NCI-H526 (cell line): Measurements from ENCODE around the gene TENT4B.
A peak's percentile ranks its signal among the peaks of the same experiment; 100 is the strongest.

Experiments used
- DNase-seq, 2 experiments: peaks; one replicate each; lab custom pipeline; 2025; lab: John Stamatoyannopoulos, UW

TENT4B gene

DNA sequence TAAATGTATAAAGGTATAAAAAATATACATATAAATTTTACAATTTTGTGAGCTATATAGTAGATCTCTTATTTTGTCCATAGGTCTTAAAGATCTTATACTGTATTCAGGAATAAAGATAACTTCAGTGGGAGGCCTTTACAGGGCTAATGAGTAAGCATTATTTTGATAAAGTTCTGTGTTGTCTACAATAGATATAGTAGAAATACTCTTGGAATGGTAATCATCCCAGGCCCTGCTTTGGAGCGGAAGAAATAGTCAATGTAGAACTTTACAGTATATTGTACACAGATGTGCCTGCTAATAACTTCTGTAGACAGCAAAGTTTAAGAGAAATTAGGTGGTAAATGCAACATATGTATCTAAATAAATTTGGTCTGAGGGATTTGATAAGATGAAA, 42.6 kb downstream of the TENT4B start:
- DNase-seq = no peak

DNA sequence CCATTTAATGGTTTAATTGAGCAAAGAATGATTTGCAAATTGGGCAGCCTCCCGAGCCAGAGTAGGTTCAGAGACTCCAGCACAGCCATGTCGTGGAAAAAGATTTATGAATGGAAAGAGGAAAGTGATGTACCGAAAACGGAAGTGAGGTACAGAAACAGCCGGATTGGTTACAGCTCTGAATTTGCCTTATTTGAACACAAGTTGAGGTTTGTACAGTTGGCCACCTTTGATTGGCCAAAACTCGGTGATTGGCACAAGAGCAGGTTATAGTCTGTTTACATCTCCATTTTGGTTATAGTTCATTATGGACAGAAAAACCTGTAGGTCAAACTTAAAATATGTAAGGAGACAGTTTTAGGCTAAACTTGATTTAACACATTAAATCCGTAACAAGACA, 44.5 kb downstream of the TENT4B start:
- DNase-seq = no peak

DNA sequence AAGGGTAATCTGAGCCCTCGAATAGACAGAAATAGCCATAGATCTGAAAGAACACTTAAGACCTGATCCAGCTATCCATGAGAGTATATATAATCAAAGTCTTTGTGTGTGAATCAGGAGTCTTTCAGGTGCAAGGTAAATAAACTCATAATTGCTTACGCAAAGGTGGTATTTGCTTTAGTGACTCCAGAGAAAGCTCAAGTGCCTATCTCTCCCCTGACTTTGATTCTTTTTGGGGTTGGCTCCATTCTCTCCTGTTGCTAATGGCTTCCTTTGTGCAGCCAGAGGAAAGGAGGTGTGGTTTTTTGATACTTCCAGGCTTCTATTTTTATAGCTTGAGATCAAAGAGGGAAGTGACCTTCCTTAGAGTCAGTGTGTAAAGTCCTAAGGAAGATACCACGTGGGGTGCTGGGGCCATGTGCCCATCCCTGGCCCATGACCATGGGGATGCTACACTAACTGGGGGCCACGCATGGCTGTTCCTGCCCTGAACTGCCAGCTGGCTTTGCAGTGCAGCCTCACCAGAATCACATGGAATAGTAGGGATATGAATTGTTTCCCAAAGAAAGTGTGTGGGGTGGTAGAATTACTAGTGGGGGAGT, 45.8 kb downstream of the TENT4B start:
- no peak for DNase-seq

DNA sequence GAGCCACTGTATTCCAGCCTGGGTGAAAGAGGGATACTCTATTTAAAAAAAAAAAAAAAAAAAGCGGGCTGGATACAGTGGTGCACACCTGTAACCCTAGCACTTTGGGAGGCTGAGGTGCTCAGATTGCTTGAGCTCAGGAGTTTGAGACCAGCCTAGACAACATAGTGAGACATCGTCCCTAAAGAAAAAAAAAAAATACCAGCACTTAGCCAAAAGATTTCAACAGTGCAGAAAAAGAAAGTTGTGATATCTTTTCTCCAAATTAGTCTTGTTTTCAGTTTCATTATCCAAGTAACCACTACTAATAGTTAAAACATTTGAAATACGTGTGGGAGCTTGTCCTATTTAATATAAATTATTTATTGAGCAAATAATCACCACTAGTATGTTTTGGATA, 48.7 kb downstream of the TENT4B start:
- no peak for DNase-seq

DNA sequence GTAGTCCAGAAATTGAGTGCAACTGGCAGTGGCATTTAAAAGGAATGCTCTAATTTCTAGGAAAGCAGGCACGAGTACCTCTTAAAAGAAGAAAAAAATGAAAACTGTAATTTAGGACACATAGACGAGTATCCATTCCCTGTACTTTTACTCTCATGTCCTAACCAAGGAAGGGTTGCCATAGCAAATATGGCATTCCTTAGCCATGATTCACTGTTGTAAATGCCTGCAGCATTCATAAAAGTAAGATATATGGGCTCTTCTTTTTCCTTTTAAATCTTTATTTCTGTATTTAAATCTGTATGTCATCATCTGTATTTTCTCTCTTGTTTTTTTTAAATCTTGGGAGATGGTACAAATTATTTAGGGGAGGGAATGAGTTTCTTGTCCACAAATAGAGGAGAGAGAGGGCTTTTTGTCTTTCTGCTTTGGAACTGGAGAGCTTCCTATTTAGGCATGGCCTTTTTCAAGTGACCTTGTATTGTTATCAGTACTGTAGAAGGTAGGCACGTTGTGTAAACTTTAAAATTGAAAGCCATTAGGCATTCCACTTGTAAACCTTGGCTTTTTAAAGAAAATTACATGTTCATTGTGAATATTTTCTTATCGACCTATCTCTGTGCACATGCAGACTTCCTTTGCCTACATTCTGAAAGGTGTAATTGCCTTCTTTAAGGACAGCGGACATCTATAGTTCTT, 50.0 kb downstream of the TENT4B start:
- DNase-seq = no peak

DNA sequence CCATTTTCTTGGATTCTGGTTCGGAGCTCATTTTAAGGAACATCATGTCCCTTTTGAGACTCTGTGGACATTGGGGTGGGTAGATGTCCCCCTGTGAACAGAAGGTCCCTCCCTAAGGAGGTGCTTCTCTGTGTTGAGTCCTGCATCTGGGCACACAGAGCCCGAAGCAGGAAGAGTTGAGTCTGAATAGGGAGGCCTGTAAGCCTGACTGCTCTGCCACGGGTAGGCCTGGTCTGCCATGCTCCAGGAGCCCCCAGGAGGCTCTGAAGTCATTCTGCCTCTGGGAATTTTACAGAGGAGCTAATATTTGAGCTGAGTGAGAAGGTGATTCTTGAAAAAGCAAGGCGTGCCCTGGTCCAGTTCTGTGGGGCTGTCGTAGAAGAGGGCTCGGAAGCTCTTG, 50.6 kb downstream of the TENT4B start:
- DNase-seq = no peak

DNA sequence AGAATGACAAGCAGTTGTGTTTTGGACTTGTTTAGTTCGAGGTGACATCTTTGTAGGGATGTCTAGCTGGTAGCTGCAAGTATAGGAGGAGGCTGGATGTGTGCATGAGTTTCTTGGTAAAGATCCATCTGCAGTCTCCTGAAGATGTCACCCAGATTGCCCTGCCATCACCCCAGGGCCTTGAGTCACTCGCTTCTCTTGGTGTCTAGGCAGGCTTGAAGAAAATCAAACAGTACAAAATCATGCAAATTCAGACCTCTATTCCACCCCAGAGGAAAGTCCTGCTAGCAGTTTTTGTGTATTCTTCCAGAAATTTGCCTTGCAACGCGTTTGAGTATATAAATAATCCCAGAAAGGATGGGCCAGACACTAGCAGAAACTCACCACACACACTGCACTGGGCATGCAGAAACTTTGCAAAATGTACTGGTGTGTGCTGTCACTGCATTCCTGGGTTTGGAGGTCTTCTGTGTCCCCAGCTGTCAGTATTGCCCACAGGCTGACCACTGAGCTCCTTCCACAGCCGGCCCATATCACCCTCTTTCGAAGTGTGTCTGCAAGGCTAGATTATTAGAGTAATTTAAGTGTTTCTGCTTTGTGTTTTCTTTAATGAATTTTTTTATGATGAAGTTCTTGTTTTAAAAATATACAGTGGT, 51.5 kb downstream of the TENT4B start:
- no peak for DNase-seq

DNA sequence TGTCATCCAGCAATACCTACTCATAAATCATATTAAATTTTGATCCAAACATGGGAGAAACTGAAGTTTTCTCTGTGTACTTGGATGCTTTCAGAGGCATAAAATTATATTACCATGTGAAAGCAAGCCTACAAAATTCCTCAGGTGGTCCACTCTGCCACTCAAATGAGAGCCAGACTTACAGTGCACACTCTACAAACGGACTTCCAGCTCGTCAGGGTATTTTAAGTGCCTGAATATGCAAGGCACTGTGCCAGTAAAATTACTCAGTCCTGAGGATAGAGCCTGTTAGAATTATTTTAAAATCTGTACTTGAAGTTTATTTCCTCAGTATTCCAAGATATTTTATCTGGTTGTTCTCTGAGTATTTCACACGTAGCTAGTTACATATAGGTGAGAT, 54.5 kb downstream of the TENT4B start:
- no peak for DNase-seq

DNA sequence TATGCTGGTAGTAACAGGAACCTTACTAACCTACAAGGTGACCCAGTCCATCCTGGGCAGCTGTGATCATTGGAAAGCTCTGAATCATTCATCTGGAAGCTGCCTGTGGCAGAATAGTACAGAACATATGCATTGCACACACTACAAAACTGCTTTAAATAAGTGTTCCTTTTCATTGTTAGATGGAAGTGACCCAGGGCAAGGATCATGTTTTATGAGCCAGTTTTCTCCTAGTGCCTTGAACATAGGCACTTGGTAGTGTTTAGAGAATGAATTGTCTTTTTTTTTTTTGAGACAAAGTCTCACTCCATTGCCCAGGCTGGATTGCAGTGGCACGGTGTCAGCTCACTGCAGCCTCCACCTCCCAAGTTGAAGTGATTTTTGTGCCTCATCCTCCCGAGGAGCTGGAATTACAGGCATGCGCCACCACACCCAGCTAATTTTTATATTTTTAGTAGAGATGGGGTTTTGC, 55.4 kb downstream of the TENT4B start:
- no peak for DNase-seq

DNA sequence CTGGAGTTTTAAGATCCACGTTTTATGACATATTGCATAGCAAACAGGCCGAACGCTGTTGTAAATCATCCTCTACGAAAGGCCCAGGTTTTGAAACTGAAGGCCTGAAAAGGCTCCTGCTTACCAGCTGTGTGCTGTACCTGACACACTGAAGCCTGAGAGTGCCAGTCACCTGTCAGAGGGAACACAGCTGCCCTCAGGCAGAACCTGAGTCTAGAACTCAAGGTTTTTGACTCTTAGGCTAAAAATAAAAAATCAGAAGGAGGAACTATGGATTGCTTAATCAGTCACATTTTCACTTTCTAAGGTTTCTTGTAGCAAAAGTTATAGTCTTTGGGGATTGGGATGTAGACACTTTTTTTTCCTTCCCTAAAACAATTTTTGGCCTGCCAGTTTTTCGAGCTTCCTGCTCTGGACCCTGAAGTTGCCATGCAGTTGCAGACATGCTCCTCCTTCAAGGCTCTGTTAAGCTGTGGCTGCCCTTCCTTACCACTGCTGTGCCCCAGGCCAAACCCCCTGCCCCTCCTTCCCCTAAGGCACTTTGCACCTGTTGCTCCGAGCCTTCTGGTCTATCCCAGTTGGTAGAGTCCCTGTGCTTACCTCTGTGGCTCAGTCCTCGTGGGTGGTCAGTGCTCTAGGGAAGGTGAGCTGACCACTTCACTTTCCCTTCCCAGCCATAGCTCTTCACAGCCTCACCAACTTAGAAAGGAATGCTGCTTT, 56.6 kb downstream of the TENT4B start:
- DNase-seq = no peak

DNA sequence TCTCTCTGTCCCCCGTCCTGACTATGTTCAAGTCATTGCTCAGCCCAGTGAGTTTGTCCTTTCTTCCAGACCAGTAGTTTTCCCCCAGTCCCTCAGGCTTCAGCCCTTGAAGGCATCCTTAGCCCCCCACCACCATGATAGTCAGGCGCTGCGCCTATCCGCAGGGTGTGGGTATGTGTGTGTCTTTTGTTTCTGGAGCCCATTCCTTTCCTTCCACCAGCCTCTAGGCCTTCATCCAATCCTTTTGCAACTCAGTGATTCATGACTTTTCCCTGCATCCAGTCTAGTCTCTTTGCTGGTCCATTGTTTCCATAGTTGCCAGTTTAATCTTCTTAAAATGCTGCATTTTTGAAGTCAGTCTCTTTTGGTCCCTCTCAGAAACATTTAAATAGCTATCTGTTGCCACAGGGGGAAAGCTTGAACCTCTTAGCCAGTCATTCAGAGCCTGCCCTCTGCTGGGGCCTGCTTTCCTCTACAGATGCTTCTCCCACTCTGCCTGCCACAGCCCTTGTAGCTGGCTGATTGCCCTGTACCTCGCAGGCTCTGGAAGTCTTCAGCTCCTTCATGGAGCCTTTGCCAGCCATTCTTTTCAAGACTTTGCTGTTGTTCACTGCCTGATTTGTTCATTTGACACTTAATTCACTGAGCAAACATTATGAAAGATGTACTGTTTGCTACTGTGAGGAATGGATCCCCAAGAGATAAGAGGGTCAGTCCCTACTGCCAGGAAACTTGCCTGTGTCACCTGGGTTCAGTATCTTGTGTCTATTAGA, 57.3 kb downstream of the TENT4B start:
- peak; percentile 10 to 58 for DNase-seq

DNA sequence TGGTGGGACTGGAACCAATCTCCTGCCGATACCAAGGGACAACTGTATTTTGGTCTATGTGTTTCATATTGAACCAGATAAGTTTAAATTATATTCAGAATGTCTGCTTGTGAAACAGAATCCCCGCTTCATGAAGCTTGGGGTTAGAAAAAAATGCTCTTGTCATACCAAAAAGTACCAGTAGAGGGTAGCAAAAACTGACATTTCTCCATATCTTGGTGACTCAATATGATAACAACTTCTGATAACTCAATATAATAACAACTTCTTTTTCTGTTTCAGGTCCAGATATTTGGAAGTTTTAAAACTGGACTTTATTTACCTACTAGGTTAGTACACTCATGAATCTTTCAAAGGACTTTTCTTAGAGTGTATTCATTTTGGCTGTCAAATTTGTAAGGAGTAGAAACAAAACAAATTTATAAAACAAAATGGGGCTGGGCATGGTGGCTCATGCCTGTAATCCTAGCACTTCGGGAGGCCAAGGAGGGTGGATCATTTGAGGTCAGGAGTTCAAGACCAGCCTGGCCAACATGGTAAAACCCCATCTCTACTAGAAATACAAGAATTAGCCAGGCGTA, 60.9 kb downstream of the TENT4B start:
- DNase-seq = peak in 1 of 2 experiments; percentile 33

DNA sequence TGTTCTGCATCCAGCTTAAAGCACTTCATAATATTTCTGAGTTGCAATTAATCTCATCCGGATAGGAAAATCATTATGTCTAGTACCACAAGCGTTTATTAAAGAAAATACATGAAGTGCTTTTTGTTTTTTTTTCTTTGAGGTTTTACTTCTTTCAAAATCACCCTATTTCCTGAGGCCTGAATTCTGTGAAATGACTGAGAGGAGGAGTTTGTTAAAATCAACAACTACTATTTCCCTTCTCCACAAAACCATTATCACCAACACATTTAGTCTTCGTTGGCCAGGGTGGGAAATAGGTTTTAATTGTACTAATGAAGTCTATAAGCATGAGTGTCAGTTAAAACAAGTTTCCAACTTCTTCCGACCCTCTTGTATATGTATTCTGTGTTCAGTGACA, 62.6 kb downstream of the TENT4B start:
- no peak for DNase-seq

DNA sequence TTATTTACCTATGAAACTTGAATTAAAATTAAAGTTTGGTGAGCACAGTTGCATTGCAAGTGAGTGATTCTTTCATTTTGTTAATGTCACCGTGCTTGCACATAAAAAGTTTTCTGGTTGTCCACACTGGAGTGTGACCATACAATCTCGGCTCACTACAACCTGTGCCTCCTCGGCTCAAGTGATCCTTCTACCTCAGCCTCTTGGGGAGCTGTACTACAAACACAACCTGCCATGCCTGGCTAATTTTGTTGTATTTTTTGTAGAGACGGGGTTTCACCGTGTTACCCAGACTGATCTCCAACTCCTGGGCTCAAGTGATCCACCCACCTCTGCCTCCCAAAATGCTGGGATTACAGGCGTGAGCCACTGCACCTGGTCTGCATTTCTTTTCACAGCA, 63.1 kb downstream of the TENT4B start:
- no peak for DNase-seq

DNA sequence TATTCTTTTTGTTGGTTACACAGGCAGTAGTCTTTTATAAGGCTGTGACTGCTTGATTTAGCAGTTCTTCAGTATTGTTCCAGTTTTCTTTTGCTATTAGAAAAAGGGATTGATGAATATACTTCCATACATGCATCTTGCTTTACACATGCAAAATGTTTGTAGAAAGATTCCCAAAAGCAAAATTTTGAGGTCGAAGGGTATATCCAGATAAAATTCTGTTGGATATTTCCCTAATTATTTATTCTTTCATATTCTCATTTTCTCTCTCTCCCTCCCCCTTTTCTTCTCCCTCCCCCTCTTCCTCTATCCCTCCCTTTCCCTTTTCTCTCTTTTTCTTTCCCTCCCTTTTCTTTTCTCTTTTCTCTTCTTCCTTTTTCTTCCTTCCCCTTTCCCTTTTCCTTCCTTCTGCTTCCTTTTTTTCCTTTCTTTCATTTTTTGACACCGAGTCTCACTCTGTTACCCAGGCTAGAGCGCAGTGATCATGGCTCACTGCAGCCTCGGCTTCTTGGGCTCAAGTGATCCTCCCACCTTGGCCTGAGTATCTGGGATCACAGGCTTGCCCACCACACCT, 66.4 kb downstream of the TENT4B start:
- no peak for DNase-seq

DNA sequence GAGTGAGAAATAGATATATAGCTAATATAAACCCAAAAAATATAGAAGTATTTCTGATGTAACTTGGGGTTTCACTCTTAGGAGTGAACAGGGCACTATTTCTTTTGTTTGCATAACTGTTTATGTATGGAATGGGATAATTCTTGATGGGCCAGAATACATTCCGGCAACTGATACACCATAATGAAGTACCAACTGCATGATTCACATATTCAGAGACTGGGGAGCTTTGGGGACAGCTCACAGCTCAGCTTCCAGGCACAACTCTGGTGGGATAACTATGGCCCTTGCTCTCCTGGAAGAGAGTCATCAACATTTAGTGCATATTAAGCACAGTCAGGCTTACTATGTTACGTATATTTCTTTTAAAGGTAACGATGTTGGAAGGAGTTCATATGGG, 71.2 kb downstream of the TENT4B start:
- no peak for DNase-seq

DNA sequence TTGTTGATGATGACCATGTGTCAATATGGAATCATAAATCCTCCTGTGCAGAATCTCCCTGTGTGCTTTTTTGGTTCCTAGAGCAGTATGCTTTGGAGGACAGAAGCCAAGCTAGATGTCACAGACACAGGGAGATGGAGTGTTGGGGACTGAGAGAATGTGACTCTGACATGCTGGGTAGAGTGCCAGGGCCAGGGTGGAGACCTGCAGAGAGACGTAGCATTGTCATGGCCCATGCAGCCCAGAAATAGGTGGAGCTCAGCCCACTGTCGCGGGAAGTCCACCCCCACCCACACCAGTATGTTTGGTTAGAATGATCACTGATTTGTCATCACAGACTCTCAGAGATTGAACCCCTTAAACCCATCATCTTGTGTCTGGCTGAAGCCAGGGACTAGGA, 74.0 kb downstream of the TENT4B start:
- no peak for DNase-seq

DNA sequence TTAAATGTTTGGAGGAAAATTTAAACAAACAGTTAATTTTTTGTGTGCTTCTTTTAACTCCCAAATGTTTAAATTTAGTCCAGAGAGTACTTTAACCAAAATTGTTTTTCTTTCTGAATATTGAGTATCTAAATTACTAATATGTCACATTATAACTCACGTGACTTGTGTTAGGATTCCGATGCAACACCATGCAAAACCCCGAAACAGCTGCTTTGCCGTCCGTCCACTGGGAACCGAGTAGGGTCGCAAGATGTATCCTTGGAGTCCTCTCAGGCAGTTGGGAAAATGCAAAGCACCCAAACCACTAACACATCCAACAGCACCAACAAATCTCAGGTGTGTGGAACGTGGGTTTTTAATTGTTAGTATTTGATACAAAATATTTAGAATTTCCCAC, 74.6 kb downstream of the TENT4B start:
- DNase-seq = peak; percentile 28 to 46

DNA sequence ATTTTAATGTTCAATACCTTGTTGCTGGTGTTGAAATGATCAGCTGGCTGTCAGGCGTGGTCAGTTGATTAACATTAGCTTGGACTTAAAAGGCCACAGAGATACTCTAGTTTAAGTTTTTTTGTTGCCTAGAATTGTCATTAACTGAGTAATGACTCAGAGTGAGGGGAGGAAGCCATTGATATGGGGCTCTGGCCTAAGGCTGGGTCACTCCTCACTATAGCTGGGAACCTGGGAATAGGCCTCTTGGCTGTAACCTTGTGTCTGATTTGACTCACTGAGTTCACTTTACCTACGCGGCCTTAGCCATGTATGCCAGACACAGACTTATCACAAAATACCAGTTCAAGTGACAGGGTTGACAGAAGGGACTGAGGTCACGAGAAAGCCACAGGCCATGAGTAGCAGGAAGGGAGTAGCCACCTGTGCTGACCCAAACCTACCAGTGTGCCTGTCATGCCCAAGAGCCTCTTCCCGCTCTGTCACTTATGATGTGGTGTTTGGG, 75.3 kb downstream of the TENT4B start:
- no peak for DNase-seq

DNA sequence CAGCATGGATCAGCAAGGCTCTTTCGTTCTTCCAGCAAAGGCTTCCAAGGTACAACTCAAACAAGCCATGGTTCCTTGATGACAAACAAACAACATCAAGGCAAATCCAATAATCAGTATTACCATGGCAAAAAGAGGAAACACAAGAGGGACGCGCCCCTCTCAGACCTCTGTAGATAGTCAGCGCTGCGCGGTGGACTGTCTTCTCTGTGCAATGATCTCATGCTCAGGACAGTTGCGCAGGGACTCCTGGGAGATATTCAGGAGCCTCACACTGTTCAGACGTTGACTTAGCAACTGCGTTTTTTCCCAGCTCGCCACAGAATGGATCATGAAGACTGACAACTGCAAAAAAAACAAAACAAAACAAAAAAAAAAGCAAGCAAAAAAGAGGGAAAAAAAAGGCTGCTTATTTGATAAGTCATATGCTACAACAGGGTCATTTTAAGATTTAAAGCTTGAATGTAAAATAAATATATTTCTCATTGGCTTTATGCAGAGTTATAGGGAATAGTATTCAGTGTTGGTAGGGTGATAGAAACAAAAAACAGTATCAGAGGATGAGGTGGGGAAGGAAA, 76.1 kb downstream of the TENT4B start:
- DNase-seq = no peak
